Measurements from ENCODE around the gene HADHB.
"Not testable (repeated sequence)": the region's sequence is repeated elsewhere in the genome, so short reads cannot be mapped to it uniquely, and the experiment has no call there.

HADHB gene

DNA sequence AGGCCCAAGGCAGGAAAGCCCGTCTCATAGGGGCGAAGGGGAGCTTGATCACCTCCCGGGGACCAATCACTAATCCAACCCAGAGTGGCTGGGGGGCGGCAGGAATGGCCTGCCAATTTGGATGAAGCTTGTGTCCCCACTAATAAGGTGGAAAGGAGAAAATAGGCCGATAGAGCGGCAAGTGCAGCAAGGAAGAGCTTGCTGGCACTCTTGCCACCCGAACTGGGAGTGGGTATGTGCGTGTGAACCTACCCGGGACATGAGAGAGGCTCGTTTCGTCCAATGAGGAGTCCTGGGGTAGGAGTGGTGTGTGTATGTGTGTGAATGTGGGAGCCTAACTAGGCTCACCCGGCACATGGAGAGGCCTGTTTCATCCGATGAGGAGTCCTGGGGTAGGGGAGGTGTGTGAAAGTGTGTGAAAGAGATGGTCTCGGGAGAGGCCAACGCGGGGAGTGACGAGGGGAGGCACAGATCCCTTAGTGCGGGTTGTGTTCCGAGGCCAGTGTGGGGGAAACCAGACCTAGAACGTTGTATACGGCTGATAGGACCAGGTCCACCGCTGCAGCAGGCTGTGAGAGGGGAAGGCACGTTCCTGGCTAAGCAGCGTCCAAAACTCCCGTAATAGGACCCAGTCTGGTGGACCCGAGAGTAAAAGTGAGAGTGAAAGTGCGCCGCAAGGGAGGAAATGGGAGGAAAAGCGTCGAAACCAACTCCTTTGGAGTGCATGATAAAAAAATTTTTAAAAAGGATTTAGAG lies 54.1 kb downstream of the HADHB start:
- peak; percentile 27 to 47 for DNase-seq

DNA sequence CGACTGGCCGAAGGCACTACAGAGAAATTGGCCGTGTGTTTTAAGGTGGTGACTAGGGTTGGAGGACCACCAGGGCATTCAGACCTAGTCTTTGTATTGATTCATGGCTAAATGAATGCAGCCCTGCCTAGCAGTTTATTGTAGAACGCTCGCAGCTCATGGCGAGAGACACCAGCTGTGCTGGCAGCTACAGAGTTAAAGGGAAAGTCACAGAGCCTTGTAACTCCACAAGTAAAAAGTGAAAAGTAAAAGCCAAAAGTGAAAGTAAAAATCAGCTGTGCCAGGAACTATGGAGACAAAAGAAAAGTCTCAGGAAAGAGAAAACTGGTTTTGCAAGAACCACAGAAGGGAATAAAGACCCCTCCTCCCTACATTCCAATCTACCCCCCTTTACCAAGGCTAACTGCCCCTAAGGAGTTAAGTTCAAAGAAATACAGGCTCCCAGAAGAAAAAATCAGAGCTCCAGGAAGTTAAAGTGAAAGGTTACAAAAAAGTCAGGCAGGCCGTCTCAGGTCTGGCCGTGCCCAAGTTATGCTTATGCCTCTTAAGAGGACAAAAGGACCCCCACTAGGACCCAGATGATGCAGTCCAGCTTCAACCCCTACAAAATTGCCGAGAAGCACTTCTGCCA lies 54.8 kb downstream of the HADHB start:
- DNase-seq: peak; percentile 52 to 58

GRCh38 chr2:26300234-26300925 lies 55.6 kb downstream of the HADHB start:
- peak; percentile 26 to 43 for DNase-seq

DNA sequence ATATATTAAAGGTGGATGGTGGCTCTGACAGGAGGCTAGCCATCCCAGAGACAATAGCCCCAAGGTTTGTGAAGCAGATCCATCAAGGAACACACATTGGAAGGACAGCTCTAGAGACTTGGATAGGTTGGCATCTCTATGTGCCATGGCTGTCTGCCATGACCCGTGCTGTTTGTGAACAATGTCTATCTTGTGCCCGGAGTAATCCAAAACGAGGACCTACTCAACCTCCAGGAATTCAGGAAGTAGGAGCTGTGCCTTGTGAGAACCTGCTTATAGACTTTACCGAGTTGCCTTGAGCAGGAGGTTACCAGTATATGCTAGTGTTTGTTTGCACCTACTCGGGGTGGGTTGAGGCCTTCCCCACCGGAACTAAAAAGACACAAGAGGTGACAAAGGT lies 58.1 kb downstream of the HADHB start:
- DNase-seq: no peak

DNA sequence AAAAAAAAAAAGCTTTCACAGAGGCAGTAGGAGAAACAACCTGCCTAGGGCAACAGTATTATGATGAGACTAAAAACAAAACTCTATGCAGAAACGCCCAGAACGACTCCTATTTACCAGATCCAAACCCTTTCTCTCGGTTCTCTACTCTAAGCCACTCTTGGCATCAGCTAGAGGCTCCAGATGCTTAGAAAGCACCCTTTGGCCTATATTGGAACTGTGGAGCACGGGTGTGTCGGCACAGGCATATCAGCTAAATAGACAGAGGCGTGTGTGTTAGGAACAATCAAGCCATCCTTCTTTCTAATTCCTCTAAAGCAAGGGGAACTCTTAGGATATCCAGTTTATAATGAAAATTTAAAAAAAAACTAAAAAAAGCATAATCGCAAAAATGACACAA lies 60.4 kb downstream of the HADHB start:
- DNase-seq: not testable (repeated sequence)

GRCh38 chr2:26305540-26305939 lies 60.8 kb downstream of the HADHB start:
- DNase-seq: no peak

- DNase-seq: no peak
Observed at GRCh38 chr2:26309921-26310320, 65.2 kb downstream of the HADHB start.

DNA sequence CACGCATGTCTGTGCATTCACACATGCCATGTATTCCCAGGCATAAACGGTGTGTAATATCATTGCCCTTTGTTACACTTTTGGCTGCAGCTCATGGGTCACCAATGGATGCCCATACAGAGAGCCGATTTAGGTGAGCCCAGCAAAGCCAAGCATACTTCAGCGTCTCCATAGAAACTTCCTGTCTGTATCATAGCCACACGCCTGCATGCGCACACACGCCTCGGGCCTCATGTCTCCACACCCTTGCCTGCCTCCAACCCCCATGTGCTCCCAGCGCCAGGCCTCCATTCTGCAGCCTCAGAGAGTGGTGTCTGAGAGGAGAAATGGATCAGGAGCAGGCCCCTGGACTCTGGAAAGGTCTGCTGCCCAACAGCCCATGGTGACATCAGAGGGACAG lies 67.7 kb downstream of the HADHB start:
- no peak for DNase-seq

GRCh38 chr2:26313446-26313845 lies 68.7 kb downstream of the HADHB start:
- DNase-seq: no peak

DNA sequence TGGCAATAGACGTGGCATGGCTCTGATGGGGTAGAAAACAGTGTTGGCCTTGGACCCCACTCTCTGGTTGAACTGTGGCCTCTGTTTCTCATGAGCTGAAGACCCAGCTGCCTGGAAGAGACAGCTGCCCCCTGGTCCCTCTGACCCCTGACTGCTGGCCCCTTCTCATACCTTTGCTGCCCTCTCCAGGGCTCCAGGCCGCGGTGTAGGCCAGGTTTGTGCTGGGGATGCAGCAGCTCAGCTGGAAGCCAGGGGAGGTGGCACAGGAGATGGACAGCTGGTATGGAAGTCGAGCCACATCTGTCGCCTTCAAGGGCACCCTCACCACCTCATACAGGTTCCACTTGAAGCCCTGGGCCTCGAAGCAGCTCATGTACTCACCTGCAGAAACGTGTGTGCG lies 69.5 kb downstream of the HADHB start:
- DNase-seq: no peak

GRCh38 chr2:26316041-26316440 lies 71.3 kb downstream of the HADHB start:
- DNase-seq: no peak

GRCh38 chr2:26316845-26317244 lies 72.1 kb downstream of the HADHB start:
- no peak for DNase-seq

DNA sequence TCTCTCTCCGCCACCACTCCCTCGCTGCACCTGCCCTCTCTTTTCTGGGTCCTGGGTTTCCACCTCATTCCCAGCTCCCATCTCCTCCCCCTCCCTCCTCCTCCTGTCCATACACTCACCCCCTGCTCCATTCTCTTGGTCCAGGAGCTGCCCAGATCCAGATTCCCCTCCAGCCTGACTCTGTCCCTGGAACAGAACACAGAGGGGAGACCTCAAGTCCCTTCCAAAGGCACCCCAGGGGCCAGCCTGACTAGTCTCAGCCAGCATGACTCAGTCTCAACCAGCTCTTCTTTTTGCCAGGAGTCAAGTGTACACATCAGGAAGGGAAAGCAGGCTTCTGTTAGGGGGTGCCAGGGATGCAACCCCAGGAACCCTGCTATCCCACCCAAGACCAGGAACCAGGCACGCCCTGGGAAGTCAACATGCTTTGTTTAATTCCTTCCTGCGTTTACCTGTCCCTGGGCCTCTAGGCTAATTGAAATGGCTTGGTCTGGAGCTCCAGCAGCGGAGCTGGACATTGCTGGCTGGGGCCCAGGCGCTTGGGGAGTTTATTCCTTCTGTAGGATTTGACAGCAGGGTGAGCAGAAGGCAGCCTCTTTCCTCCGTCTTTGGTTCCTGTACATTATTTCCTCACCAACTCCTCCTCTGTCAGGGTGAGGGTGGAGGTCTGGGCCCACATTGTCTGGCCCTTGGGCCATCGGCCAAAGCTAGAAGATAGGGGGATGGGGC lies 72.8 kb downstream of the HADHB start:
- DNase-seq: no peak

DNA sequence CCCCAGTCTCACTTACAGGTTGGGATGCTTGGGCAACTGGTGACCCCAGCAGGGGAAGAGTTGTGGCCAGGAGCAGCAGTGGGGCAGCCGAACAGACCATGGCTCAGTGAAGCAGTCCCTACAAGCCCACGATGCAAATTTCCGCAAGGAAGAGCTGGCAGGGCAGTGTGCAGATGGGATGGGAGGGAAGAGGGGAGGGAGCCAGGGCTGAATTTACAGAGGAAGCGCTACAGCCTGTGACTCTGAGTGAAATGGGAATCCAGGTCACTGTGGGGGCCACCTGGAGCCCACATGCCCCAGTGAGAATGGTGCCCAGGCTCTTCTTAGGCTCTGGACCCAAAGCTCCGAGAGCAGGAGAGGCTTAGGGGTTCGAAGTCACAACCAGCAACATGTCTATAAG lies 74.2 kb downstream of the HADHB start:
- DNase-seq: no peak

- not testable (repeated sequence) for DNase-seq
Observed at GRCh38 chr2:26324479-26324878, 79.7 kb downstream of the HADHB start.

DNA sequence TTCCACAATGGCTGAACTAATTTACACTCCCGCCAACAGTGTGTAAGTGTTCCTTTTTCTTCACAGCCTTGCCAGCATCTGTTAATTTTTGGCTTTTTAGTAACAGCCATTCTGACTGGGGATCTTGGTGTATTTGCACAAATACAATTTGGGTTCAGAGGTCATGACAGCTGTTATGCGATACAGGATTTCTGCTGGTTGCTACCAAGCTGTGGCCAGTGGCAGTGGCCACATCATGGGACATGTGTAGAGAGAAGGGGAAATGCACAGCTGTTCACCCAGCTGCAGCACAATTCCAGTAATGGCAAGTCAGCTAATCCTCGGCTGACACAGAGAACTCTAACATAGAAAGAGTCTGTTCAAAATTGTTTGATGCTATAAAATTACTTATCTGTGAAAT lies 80.2 kb downstream of the HADHB start:
- no peak for DNase-seq

DNA sequence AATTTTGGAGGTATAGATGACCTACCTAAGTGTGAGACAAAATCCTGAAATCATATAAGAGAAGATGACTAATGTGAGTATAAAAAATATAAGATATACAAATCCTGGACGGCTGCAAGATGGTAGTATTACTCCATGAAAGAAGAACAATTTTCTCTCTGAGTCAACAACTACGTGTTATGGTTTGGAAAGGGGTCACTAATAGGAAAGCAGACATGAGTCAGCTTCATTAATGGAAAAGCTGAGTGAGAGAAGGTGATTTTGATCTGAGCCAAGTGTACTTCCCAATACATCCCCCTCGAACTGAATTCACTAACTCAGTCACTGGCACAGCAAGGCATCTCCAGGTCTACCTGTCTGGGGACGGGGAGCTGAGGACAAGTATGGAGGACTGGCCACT lies 81.1 kb downstream of the HADHB start:
- no peak for DNase-seq

DNA sequence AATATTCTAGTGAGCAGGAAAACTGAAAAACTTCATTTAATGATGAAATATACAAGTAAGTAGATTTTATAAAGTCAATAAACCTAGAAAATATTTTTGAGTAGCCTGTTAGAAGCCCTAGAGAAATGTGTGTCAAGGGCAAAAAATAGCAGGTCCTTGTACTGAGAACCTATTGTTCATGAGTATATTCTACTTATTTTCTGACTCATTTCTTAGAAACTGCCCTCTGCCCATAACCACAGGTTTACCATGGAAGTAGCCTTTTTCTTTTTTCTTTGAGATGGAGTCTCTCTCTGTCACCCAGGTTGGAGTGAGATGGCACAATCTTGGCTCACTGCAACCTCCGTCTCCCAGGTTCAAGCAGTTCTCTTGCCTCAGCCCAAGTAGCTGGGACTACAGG lies 81.8 kb downstream of the HADHB start:
- DNase-seq: no peak

DNA sequence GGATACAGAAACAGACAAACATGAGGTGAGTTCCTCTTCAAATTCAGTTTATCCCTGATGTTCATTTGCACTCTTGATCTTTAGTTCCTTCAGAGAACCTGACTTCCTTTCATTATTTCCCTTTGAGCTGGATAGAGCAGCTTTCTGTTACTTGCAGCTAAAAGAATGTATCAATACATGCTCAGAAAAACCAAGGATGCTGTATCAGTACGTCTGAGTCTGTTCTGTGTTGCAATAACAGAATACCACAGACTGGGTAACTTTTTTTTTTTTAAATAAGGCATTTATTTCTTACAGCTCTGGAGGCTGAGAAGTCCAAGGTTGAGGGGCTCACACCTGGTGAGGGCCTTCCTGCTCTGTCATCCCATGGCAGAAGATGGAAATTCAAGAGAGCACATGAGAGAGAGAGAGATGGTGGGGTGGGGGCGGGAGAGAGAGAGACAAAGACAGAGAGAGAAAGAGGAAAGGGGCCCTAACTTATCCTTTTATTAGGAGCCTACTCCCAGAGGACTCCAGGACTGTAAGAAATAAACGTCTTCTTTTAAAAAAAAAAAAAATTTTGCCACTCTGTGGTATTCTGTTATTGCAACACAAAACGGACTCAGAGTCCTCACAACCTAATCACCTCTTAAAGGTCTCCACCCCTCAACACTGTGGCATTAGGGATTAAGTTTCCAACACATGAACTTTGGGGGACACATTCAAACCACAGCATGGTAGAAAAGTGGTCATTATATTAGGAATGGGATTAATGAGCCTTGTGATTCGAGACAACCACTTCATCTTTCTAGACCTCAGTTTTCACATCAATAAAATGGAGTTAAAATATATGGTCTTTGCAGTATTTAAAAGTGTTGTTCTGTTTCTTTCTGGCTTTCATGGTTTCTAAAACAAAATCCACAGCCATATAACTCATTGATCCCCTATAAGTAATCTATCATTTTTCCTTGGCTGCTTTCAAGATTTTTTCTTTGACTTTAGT lies 82.8 kb downstream of the HADHB start:
- DNase-seq: peak in 1 of 2 donors; percentile 33

DNA sequence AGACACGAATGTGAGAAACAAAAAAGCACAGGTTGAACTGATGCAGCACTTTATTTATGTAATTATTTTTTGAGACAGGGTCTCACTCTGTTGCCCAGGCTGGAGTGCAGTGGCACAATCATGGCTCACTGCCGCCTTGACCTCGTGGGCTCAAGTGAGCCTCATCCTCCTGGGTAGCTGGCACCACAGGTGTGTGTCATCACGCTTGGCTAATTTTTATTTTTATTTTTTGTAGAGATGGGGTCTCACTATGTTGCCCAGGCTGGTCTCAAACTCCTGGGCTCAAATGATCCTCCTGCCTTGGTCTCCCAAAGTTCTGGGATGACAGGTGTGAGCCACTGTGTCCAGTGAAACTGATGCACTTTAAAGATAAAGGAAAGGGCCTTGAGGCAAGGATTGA lies 84.3 kb downstream of the HADHB start:
- not testable (repeated sequence) for DNase-seq

- DNase-seq: peak; percentile 78 to 95
Observed at GRCh38 chr2:26330114-26330549, 85.4 kb downstream of the HADHB start.

DNA sequence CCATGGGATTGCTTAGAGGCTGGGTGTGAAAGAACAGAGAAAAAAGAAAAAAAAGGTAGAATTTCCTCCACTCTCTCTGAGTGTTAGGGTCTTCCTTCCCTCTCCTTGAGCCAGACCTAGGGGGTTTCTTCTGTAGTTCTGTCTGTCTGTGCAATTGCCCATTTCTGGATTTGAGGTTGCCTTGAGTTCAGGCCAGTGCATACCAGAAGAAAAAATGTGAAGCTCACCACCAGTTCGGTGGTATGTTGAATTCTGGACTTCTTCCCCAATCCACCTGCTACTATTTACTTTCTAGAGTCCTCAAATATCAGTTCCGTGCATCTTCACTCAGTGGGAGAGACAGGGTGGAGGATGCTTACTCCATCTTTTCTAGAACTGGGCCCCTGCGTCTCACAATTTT lies 85.9 kb downstream of the HADHB start:
- no peak for DNase-seq
